HEK293 (cell line): ENCODE results near the gene PLCB3.

ENCODE experiments used
- CTCF ChIA-PET: fragments of 350-600 bp; formaldehyde crosslinking; extraction: SDS; loops from one replicate; lab custom pipeline; 2021; ENCODE audit warnings: antibody characterized with exemption; lab: Yijun Ruan, JAX
- POLR2A ChIA-PET: fragments of 300-600 bp; formaldehyde crosslinking; extraction: SDS; loops from one replicate; lab custom pipeline; 2020; ENCODE audit warnings: antibody characterized with exemption, inconsistent platforms; lab: Yijun Ruan, JAX
- H3K27ac ChIP-seq: fragments of 200-500 bp; sonication (Bioruptor generic); 2 replicates; pipeline ENCODE4 v1.5.1; 2014; ENCODE audit warnings: low read depth, low read length, control low read depth, inconsistent platforms; ENCODE audit errors: extremely low read depth
- H3K36me3 ChIP-seq, 2 experiments: fragments of 200-500 bp in 1 of 2; sonication (Bioruptor generic) in 1 of 2; 1 replicate in 1 of 2; 2 replicates in 1 of 2; pipeline ENCODE4 v1.5.1; 2014 to 2017; ENCODE audit warnings: inconsistent platforms in 2 of 2, low read length in 2 of 2; ENCODE audit not compliant: control insufficient read depth in 2 of 2, insufficient read depth in 1 of 2
- H3K4me1 ChIP-seq: fragments of 200-500 bp; sonication (Bioruptor generic); 2 replicates; pipeline ENCODE4 v1.5.1; 2014; ENCODE audit warnings: mild to moderate bottlenecking, low read length, inconsistent platforms; ENCODE audit not compliant: control insufficient read depth, insufficient read depth
- H3K4me3 ChIP-seq: 2 replicates; pipeline ENCODE4 v1.5.1; 2011; ENCODE audit warnings: low read depth, mild to moderate bottlenecking, control low read depth, low read length, moderate library complexity
- H3K9me3 ChIP-seq: fragments of 200-500 bp; sonication (Bioruptor generic); 2 replicates; pipeline ENCODE4 v1.5.1; 2014; ENCODE audit warnings: low read depth, low read length, inconsistent platforms; ENCODE audit not compliant: control insufficient read depth, insufficient read depth
- GLIS2 ChIP-seq: fragments of 450-650 bp; formaldehyde crosslinking; IDR thresholded peaks from 2 replicates; pipeline ENCODE4 v1.5.1; 2016; ENCODE audit warnings: missing biosample characterization, missing genetic modification characterization
- KLF9 ChIP-seq: fragments of 450-650 bp; formaldehyde crosslinking; IDR thresholded peaks from 2 replicates; pipeline ENCODE4 v1.5.1; 2016; ENCODE audit warnings: missing biosample characterization, missing genetic modification characterization, low read depth
- RBAK ChIP-seq: fragments of 450-650 bp; formaldehyde crosslinking; IDR thresholded peaks from 2 replicates; pipeline ENCODE4 v1.5.1; 2016; ENCODE audit warnings: missing biosample characterization, missing genetic modification characterization
- WT1 ChIP-seq: fragments of 450-650 bp; formaldehyde crosslinking; IDR thresholded peaks from 2 replicates; pipeline ENCODE4 v1.5.1; 2016; ENCODE audit warnings: missing biosample characterization, missing genetic modification characterization
- ZBTB10 ChIP-seq: fragments of 450-650 bp; formaldehyde crosslinking; IDR thresholded peaks from 2 replicates; pipeline ENCODE4 v1.5.1; 2016; ENCODE audit warnings: missing biosample characterization, missing genetic modification characterization
- ZBTB20 ChIP-seq: fragments of 450-650 bp; formaldehyde crosslinking; IDR thresholded peaks from 2 replicates; pipeline ENCODE4 v1.5.1; 2016; ENCODE audit warnings: missing biosample characterization, missing genetic modification characterization
- ZBTB48 ChIP-seq: fragments of 450-650 bp; formaldehyde crosslinking; IDR thresholded peaks from 2 replicates; pipeline ENCODE4 v1.5.1; 2016; ENCODE audit warnings: missing biosample characterization, missing genetic modification characterization
- ZBTB6 ChIP-seq: fragments of 450-650 bp; formaldehyde crosslinking; IDR thresholded peaks from 2 replicates; pipeline ENCODE4 v1.5.1; 2017; ENCODE audit warnings: missing biosample characterization, missing genetic modification characterization
- ZIC2 ChIP-seq: fragments of 450-650 bp; formaldehyde crosslinking; IDR thresholded peaks from 2 replicates; pipeline ENCODE4 v1.5.1; 2016; ENCODE audit warnings: missing biosample characterization, missing genetic modification characterization
- ZNF121 ChIP-seq: fragments of 450-650 bp; formaldehyde crosslinking; IDR thresholded peaks from 2 replicates; pipeline ENCODE4 v1.5.1; 2016; ENCODE audit warnings: missing biosample characterization, missing genetic modification characterization
- ZNF19 ChIP-seq: fragments of 450-650 bp; formaldehyde crosslinking; IDR thresholded peaks from 2 replicates; pipeline ENCODE4; 2016; ENCODE audit warnings: missing biosample characterization, missing genetic modification characterization, low read depth
- ZNF433 ChIP-seq: fragments of 450-650 bp; formaldehyde crosslinking; IDR thresholded peaks from 2 replicates; pipeline ENCODE4 v1.5.1; 2016; ENCODE audit warnings: missing biosample characterization, missing genetic modification characterization, low read depth
- ZNF624 ChIP-seq: fragments of 450-650 bp; formaldehyde crosslinking; IDR thresholded peaks from 2 replicates; pipeline ENCODE4 v1.5.1; 2017; ENCODE audit warnings: missing biosample characterization, missing genetic modification characterization
- ZNF677 ChIP-seq: fragments of 450-650 bp; IDR thresholded peaks from 2 replicates; pipeline ENCODE4 v1.5.0; 2018; ENCODE audit warnings: missing biosample characterization, mild to moderate bottlenecking, missing genetic modification characterization, moderate library complexity
- ZNF704 ChIP-seq: fragments of 450-650 bp; formaldehyde crosslinking; IDR thresholded peaks from 2 replicates; pipeline ENCODE4 v1.5.1; 2016; ENCODE audit warnings: missing biosample characterization, missing genetic modification characterization
- ZNF776 ChIP-seq: fragments of 450-650 bp; formaldehyde crosslinking; IDR thresholded peaks from 2 replicates; pipeline ENCODE4 v1.5.0; 2017; ENCODE audit warnings: missing biosample characterization, missing genetic modification characterization, borderline replicate concordance
- ZSCAN5A ChIP-seq: fragments of 450-650 bp; formaldehyde crosslinking; IDR thresholded peaks from 2 replicates; pipeline ENCODE4 v1.5.1; 2016; ENCODE audit warnings: missing biosample characterization, missing genetic modification characterization
- TF ChIP-seq, protein P1 (sequence below): fragments of 450-650 bp; formaldehyde crosslinking; IDR thresholded peaks from 2 replicates; pipeline ENCODE4 v1.5.1; 2016; ENCODE audit warnings: missing biosample characterization, missing genetic modification characterization
- TF ChIP-seq, protein P2 (sequence below): fragments of 450-650 bp; formaldehyde crosslinking; IDR thresholded peaks from 2 replicates; pipeline ENCODE4 v1.5.0; 2017; ENCODE audit warnings: missing biosample characterization, missing genetic modification characterization, borderline replicate concordance
- TF ChIP-seq, protein P3 (sequence below): fragments of 450-650 bp; formaldehyde crosslinking; IDR thresholded peaks from 2 replicates; pipeline ENCODE4 v1.5.1; 2016; ENCODE audit warnings: missing biosample characterization, missing genetic modification characterization
- TF ChIP-seq, protein P4 (sequence below): fragments of 450-650 bp; formaldehyde crosslinking; IDR thresholded peaks from 2 replicates; pipeline ENCODE4 v1.5.1; 2016; ENCODE audit warnings: missing biosample characterization, missing genetic modification characterization

The PLCB3 gene

DNA sequence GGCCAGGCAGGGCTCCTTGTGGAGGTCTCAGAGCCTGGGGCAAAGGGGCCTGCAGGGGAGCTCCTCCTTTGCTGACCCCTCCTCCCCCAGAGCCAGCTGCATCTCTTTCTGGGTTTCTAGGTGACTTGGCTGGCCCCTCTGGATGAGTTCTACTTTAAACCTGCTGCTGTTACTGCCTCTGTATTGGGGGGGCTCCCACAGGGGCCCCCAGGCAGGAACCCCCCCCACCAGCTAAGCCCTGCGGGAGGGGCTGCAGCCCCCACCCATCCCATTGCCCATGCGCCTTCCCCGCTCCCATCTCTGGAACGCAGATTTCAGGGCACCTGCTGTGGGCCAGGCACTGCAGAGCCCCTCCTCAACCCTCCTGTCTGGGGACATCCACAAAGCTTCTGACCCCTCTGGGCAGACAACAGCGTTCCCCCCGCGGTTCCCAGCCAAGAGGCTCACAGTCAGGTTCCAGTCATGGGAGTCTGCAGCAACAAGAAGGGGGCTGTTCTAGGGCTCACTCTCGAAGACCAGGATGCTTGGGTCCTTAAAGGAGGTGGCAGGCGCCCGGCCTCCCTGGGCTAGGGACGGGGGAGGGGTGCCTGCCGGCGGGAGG, 815 bp upstream of the PLCB3 start:
- peak overlapping the region; percentile 48 for H3K4me3 ChIP-seq
- H3K36me3 ChIP-seq, result peaks cover 0 to 15% of the 10 kb centered on the region in 2 experiments; a peak in 1 of 3 replicates
- no peak overlapping the region; the same call in 1 of the 2 replicates for H3K27ac ChIP-seq
- peaks cover 10% of the 10 kb centered on the region for H3K4me1 ChIP-seq
- no peaks in the 10 kb centered on the region for H3K9me3 ChIP-seq
- ChIA-PET CTCF (interaction anchor here (0.6 to 3.6 kb wide), 19 partner anchors 8 to 227 kb away, joined by 3 to 48 read pairs (median 4); partner anchors contain the start of genes BAD, CATSPERZ and FKBP2), POLR2A (interaction anchor here (1.2 to 4.2 kb wide), 3 partner anchors 9 to 67 kb away, joined by 4 to 52 read pairs (median 8); partner anchors contain the start of genes FKBP2 and PRDX5)
- TF ChIP-seq, protein P1, sequence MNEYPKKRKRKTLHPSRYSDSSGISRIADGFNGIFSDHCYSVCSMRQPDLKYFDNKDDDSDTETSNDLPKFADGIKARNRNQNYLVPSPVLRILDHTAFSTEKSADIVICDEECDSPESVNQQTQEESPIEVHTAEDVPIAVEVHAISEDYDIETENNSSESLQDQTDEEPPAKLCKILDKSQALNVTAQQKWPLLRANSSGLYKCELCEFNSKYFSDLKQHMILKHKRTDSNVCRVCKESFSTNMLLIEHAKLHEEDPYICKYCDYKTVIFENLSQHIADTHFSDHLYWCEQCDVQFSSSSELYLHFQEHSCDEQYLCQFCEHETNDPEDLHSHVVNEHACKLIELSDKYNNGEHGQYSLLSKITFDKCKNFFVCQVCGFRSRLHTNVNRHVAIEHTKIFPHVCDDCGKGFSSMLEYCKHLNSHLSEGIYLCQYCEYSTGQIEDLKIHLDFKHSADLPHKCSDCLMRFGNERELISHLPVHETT (tag by site-specific recombination), result no peak
- no peak for TF ChIP-seq KLF9 (tag by site-specific recombination)
- TF ChIP-seq ZBTB6, result no peak
- no peak for TF ChIP-seq ZNF433 (tag by site-specific recombination)
- TF ChIP-seq ZNF121 (tag by site-specific recombination), result no peak
- peak; percentile 69 for TF ChIP-seq ZBTB20
- TF ChIP-seq WT1 (tag by site-specific recombination), result peak; percentile 39; the same call in 1 of the 2 replicates
- no peak for TF ChIP-seq ZNF19 (tag by site-specific recombination)
- no peak for TF ChIP-seq ZBTB10 (tag by site-specific recombination)
- TF ChIP-seq, protein P2, sequence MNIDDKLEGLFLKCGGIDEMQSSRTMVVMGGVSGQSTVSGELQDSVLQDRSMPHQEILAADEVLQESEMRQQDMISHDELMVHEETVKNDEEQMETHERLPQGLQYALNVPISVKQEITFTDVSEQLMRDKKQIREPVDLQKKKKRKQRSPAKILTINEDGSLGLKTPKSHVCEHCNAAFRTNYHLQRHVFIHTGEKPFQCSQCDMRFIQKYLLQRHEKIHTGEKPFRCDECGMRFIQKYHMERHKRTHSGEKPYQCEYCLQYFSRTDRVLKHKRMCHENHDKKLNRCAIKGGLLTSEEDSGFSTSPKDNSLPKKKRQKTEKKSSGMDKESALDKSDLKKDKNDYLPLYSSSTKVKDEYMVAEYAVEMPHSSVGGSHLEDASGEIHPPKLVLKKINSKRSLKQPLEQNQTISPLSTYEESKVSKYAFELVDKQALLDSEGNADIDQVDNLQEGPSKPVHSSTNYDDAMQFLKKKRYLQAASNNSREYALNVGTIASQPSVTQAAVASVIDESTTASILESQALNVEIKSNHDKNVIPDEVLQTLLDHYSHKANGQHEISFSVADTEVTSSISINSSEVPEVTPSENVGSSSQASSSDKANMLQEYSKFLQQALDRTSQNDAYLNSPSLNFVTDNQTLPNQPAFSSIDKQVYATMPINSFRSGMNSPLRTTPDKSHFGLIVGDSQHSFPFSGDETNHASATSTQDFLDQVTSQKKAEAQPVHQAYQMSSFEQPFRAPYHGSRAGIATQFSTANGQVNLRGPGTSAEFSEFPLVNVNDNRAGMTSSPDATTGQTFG (tag by site-specific recombination), result no peak
- TF ChIP-seq, protein P3, sequence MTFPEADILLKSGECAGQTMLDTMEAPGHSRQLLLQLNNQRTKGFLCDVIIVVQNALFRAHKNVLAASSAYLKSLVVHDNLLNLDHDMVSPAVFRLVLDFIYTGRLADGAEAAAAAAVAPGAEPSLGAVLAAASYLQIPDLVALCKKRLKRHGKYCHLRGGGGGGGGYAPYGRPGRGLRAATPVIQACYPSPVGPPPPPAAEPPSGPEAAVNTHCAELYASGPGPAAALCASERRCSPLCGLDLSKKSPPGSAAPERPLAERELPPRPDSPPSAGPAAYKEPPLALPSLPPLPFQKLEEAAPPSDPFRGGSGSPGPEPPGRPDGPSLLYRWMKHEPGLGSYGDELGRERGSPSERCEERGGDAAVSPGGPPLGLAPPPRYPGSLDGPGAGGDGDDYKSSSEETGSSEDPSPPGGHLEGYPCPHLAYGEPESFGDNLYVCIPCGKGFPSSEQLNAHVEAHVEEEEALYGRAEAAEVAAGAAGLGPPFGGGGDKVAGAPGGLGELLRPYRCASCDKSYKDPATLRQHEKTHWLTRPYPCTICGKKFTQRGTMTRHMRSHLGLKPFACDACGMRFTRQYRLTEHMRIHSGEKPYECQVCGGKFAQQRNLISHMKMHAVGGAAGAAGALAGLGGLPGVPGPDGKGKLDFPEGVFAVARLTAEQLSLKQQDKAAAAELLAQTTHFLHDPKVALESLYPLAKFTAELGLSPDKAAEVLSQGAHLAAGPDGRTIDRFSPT (tag by site-specific recombination), result peak; percentile 58; the same call in 1 of the 2 replicates
- TF ChIP-seq RBAK (tag by site-specific recombination), result no peak
- peak; percentile 77 for TF ChIP-seq ZIC2 (tag by site-specific recombination)
- no peak for TF ChIP-seq ZNF677
- peak; percentile 94; the same call in 1 of the 2 replicates for TF ChIP-seq GLIS2 (tag by site-specific recombination)
- no peak for TF ChIP-seq ZNF776
- no peak for TF ChIP-seq ZSCAN5A (tag by site-specific recombination)
- no peak for TF ChIP-seq ZBTB48
- no peak for TF ChIP-seq ZNF704
- TF ChIP-seq, protein P4, sequence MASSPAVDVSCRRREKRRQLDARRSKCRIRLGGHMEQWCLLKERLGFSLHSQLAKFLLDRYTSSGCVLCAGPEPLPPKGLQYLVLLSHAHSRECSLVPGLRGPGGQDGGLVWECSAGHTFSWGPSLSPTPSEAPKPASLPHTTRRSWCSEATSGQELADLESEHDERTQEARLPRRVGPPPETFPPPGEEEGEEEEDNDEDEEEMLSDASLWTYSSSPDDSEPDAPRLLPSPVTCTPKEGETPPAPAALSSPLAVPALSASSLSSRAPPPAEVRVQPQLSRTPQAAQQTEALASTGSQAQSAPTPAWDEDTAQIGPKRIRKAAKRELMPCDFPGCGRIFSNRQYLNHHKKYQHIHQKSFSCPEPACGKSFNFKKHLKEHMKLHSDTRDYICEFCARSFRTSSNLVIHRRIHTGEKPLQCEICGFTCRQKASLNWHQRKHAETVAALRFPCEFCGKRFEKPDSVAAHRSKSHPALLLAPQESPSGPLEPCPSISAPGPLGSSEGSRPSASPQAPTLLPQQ (tag by site-specific recombination), result no peak
- no peak for TF ChIP-seq ZNF624
